HG02571 (cell line): ENCODE measurements around the gene PLCB1.
"Not testable (repeated sequence)": the region's sequence is repeated elsewhere in the genome, so short reads cannot be mapped to it uniquely, and the experiment has no call there.

Experiments used
- ATAC-seq: cut with Tn5 transposase; IDR thresholded peaks from one replicate; pipeline ENCODE4 v1.9.1; 2021; ENCODE audit warnings: mild to moderate bottlenecking, moderate library complexity; ENCODE audit not compliant: unreplicated experiment

PLCB1 gene

GRCh38 chr20:8853211-8853610 lies 721.1 kb downstream of the PLCB1 start:
- ATAC-seq, result not testable (repeated sequence)

- ATAC-seq, result peak; percentile 79
Observed at GRCh38 chr20:8853805-8854338, 721.8 kb downstream of the PLCB1 start.

GRCh38 chr20:8854571-8854970 lies 722.5 kb downstream of the PLCB1 start:
- ATAC-seq, result no peak

GRCh38 chr20:8855315-8855714 lies 723.2 kb downstream of the PLCB1 start:
- no peak for ATAC-seq

- ATAC-seq, result no peak
Observed at GRCh38 chr20:8856668-8857067, 724.6 kb downstream of the PLCB1 start.

- no peak for ATAC-seq
Observed at GRCh38 chr20:8858181-8858787, 726.2 kb downstream of the PLCB1 start.

- ATAC-seq, result no peak
Observed at GRCh38 chr20:8860011-8860495, 728.0 kb downstream of the PLCB1 start.

GRCh38 chr20:8862092-8862491 lies 730.0 kb downstream of the PLCB1 start:
- no peak for ATAC-seq

- ATAC-seq, result no peak
Observed at GRCh38 chr20:8865636-8866035, 733.6 kb downstream of the PLCB1 start.

- no peak for ATAC-seq
Observed at GRCh38 chr20:8867038-8867740, 735.1 kb downstream of the PLCB1 start.

GRCh38 chr20:8870652-8871051 lies 738.6 kb downstream of the PLCB1 start:
- ATAC-seq, result no peak

- ATAC-seq, result no peak
Observed at GRCh38 chr20:8874437-8874836, 742.4 kb downstream of the PLCB1 start.

GRCh38 chr20:8875586-8875985 lies 743.5 kb downstream of the PLCB1 start:
- ATAC-seq, result no peak

- no peak for ATAC-seq
Observed at GRCh38 chr20:8876366-8876765, 744.3 kb downstream of the PLCB1 start.

GRCh38 chr20:8877294-8877693 lies 745.2 kb downstream of the PLCB1 start:
- no peak for ATAC-seq

- no peak for ATAC-seq
Observed at GRCh38 chr20:8879669-8880068, 747.6 kb downstream of the PLCB1 start.

GRCh38 chr20:8880085-8880853 lies 748.2 kb downstream of the PLCB1 start:
- ATAC-seq, result no peak

- ATAC-seq, result no peak
Observed at GRCh38 chr20:8891039-8891438, 759.0 kb downstream of the PLCB1 start.

- ATAC-seq, result no peak
Observed at GRCh38 chr20:8895472-8895871, 763.4 kb downstream of the PLCB1 start.

GRCh38 chr20:8898823-8899222 lies 766.8 kb downstream of the PLCB1 start:
- ATAC-seq, result no peak

- no peak for ATAC-seq
Observed at GRCh38 chr20:8901237-8902025, 769.4 kb downstream of the PLCB1 start.
